GM21423 (cell line): ENCODE measurements around the gene MROH8.
"Not testable (repeated sequence)": the region's sequence is repeated elsewhere in the genome, so short reads cannot be mapped to it uniquely, and the experiment has no call there.

Experiments
- ATAC-seq: cut with Tn5 transposase; IDR thresholded peaks from one replicate; pipeline ENCODE4 v1.9.1; 2021; ENCODE audit warnings: mild to moderate bottlenecking, moderate library complexity; ENCODE audit not compliant: unreplicated experiment

MROH8 gene

GRCh38 chr20:37095599-37096414 lies 83.5 kb downstream of the MROH8 start, which contains the start of gene RBL1:
Gene RBL1 (minus strand): TSS chr20:37095997. CDS start chr20:37095928, 69 bp downstream.
- peak; percentile 68 for ATAC-seq

GRCh38 chr20:37095108-37095598 lies 84.2 kb downstream of the MROH8 start:
- no peak for ATAC-seq

DNA sequence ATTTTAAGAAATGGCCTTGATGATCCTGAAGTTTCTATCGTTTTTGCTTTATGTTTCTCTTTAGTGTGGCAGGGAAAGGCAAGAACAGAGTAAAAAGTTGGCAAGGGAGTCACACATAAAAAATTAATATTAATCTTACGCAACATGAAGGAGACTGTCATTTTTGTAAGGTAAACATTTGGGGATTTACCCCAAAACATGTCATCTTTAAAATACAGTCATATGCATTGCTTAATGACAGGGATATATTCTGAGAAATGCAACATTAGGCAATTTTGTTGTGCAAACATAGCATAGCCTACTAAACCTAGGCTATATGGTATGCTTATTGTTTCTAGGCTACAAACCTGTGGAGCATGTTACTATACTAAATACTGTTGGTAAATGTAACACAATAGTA lies 88.9 kb downstream of the MROH8 start:
- ATAC-seq: no peak

DNA sequence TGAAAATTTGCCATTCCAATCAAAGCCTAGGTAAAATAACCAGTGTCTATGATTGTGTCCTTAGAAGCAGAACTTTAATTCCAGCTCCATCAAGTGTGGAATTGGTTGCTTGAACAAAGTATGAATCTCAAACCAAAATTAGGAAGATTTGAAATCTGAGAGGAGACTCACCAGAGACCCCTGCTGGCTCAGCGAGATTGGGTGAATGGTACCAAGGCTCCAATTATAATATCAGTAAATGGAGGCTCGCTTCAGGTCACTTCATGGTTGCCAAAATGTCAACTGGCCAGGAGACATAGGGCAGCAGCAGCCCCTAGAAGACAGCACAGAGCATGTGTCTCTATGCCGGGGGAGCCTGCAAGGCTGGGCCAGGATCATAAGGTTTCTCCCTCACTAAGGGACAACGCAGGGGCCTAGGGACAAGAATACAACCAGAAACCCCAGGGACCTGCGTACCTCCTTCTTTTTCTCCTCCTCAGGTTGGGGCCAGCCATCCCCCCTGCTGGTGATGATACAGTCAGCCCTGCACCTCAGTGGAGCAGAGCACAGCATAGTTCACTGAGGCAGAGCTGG lies 97.5 kb downstream of the MROH8 start:
- no peak for ATAC-seq

DNA sequence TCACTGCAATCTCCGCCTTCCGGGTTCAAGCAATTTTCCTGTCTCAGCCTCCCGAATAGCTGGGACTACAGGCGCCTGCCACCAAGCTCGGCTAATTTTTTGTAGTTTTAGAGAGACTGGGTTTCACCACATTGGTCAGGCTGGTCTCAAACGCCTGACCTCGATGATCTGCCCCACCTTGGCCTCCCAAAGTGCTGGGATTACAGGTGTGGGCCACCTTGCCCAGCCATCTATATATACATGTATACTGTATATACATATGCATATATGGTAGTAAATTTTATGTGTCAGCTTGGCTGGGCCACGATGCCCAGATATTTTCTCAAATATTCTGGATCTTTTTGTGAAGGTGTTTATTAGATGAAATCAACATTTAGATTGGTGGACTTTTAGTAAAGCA lies 102.3 kb downstream of the MROH8 start:
- no peak for ATAC-seq

DNA sequence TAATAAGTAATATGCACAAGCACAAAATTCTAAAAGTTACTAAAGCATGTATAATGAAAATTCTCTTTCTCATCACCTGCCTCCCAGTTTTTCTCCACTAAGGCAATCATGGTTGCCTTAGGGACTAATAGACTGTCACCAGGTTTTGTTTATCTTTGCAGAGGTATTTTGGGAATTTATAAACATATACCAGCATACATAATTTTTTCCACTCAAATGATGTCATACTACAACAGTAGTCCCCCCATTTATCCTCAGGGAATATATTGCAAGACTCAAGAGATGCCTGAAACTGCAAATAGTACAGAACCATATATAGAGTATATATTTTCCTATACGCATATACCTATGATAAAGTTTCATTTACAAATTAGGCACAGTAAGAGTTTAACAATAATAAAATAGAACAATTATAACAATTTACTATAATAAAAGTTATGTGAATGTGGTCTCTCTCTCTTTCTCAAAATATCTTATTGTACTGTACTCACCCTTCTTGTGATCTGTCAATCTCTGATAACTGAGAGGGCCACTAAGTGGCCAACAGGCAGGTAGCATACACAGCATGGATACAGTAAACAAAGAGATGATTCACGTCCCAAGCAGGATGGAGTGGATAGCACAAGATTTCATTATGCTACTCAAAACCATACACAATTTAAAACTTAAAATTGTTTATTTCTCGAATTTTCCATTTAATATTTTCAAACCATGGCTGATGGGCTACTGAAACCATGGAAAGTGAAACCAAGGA lies 103.2 kb downstream of the MROH8 start:
- ATAC-seq: no peak

DNA sequence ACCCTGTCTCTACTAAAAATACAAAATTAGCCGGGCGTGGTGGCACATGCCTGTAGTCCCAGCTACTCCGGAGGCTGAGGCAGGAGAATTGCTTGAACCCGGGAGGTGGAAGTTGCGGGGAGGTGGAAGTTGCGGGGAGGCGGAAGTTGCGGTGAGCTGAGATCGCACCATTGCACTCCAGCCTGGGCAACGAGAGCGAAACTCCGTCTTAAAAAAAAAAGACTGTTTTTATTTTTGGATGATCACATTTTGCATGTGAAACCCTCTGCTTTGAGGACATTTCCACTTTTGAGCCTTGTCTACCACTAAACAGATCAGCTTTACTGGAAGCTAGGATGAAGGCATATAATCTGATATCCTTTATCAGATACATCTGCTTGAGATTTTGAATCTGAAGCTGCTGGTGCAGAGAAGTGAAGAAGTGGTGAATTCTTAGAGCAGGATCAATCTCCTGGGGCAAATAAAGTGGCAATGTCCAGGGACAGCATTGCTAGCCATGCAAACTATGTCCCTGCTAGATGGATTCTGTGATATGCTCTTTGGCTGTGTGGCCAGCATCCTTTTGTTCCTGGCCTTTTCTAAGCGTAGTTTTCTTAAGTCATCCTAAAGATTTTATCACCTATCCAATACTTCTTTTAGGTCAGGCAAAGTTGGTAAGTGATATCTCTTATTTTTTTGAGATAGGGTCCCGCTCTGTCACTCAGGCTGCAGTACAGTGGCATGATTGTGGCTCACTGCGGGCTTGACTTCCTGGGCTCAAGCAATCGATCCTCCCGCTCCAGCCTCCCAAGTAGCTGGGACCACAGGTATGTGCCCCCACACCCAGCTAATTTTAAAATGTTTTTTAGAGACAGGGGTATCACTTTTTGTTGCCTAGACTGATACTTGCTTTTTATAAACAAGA lies 106.8 kb downstream of the MROH8 start:
- ATAC-seq: no peak

DNA sequence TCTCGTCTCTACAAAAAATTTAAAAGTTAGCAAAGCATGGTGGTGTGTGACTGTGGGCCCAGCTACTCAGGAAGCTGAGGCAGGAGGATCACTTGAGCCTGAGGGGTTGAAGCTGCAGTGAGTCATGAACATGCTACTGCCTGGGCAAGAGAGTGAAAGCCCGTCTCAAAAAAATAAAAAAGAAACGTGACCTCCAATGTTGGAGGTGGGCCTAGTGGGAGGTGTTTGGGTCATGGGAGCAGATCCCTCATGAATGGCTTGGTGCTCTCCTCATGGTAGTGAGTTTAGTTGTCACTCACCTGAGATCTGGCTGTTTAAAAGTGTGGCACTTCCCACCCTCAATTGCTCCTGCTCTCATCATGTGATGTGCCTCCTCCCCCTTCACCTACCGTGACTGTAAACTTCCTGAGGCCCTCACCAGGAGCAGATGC lies 107.9 kb downstream of the MROH8 start:
- ATAC-seq: no peak

DNA sequence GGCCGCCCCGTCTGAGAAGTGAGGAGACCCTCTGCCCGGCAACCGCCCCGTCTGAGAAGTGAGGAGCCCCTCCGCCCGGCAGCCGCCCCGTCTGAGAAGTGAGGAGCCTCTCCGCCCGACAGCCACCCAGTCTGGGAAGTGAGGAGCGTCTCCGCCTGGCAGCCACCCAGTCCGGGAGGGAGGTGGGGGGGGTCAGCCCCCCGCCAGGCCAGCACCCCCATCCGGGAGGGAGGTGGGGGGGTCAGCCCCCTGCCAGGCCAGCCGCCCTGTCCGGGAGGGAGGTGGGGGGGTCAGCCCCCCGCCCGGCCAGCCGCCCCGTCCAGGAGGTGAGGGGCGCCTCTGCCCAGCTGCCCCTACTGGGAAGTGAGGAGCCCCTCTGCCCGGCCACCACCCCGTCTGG lies 109.8 kb downstream of the MROH8 start:
- ATAC-seq: not testable (repeated sequence)

DNA sequence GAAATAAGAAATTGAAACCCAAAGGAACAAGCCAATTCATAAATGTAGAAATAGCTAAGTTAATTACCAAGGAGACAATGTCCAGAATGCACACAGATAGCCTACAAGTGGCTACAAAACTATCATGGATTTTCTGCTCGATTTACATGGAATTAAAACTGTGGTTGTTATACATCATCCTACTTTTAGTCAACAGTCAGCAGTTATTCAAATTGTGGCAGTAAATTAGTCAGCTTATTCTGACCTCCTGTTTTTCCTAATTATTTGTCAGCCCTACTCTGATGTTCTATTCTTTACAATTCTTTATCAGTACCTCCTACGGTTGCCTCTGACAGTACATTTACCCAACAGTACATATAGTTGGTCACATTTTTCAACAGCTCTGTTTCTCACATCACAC lies 113.2 kb downstream of the MROH8 start:
- ATAC-seq: no peak

DNA sequence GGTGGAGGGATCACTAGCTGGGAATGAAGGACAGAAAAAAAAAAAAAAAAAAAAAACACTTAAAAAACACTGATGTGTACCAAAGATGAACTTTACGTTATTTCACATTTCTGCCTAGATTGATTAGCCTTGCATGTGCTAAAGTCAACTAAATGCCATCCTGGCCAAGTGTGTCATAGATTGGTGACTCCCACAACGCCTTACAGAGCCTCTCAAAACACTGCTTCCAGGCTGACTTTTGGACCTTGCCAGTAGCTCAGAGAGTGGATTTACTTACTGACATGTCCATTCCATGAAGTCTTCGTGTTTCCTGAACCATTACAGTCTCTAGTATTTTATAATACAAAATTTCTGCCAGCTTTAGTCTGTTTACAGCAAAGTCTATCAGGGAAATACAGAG lies 124.1 kb downstream of the MROH8 start:
- ATAC-seq: no peak

DNA sequence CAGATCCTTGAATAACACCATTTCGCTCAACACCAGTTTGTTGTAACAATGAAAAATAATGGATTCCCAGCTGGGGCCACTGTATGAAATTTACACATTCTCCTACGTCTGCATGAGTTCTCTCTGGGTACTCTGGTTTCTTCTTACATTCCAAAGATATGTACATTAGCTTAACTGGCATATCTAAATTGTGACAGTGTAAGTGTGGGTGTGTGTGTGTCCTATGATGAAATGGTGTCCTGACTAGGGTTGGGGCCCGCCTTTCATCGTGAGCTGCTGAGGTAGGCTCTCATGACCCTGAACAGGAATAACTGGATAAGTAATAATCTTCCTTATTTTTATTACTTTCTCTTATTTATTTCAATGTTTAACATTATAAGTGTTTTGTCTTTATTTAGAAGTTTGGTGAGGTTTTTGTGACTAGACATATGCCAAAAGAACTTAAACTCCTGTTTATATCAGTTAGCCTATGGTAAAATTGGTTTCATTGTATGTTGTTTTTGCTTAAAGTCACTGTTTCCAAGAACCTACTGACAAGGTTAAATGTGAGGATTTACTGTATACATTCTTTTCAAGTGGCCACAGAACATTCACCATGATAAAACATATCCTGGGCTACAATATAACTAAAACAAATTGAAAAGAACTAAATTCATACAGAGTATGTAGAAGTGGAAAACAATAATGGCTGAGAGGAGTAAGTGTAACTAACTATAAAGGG lies 126.0 kb downstream of the MROH8 start:
- ATAC-seq: no peak
